Measurements from ENCODE around the gene NKAIN2. TPM values are rescaled to one million over a fixed set of nuclear protein-coding genes. Genes with fewer than 3 reads are reported as not detected.

Gene NKAIN2
- 10 to 100 TPM; 14.1 to 20.8 (median 18.0) TPM for polyA plus RNA-seq (ENCODE audit: insufficient read length in 3 of 3)
- long read RNA-seq, donor 1: 0 reads
- long read RNA-seq, donor 2, partial matches to known transcripts: 7 of 7 reads
- long read RNA-seq, donor 2, other reads (novel, unspliced or antisense): 0 of 7 reads
- long read RNA-seq, donor 3, partial matches to known transcripts: 6 of 6 reads
- long read RNA-seq, donor 3, other reads (novel, unspliced or antisense): 0 of 6 reads
- long read RNA-seq, donor 4, partial matches to known transcripts: 11 of 11 reads
- long read RNA-seq, donor 4, other reads (novel, unspliced or antisense): 0 of 11 reads
- long read RNA-seq, donor 5, partial matches to known transcripts: 9 of 9 reads
- long read RNA-seq, donor 5, other reads (novel, unspliced or antisense): 0 of 9 reads
- long read RNA-seq, donor 6, partial matches to known transcripts: 5 of 5 reads
- long read RNA-seq, donor 6, other reads (novel, unspliced or antisense): 0 of 5 reads
- long read RNA-seq, donor 7, partial matches to known transcripts: 7 of 7 reads
- long read RNA-seq, donor 7, other reads (novel, unspliced or antisense): 0 of 7 reads
- long read RNA-seq, donor 8: 0 reads
- long read RNA-seq, donor 9: 0 reads
- long read RNA-seq, donor 10, partial matches to known transcripts: 7 of 7 reads
- long read RNA-seq, donor 10, other reads (novel, unspliced or antisense): 0 of 7 reads
- long read RNA-seq, donor 11: 0 reads
- long read RNA-seq, donor 12: 0 reads
- long read RNA-seq, donor 13: 0 reads
- long read RNA-seq, donor 14, partial matches to known transcripts: 8 of 8 reads
- long read RNA-seq, donor 14, other reads (novel, unspliced or antisense): 0 of 8 reads
- long read RNA-seq, donor 15: 0 reads
- long read RNA-seq, donor 16, partial matches to known transcripts: 5 of 5 reads
- long read RNA-seq, donor 16, other reads (novel, unspliced or antisense): 0 of 5 reads

GRCh38 chr6:123803504-123804013 is at the start of gene NKAIN2:
TSS of gene NKAIN2 (plus strand) at chr6:123803865.
- no peak for DNase-seq

GRCh38 chr6:123759472-123759871 is 44.2 kb upstream of the NKAIN2 start:
- no peak for DNase-seq

GRCh38 chr6:123763904-123764303 is 39.8 kb upstream of the NKAIN2 start:
- DNase-seq: no peak

GRCh38 chr6:123764722-123765121 is 38.9 kb upstream of the NKAIN2 start:
- DNase-seq: no peak

GRCh38 chr6:123768921-123769320 is 34.7 kb upstream of the NKAIN2 start:
- no peak for DNase-seq

GRCh38 chr6:123769431-123769830 is 34.2 kb upstream of the NKAIN2 start:
- DNase-seq: no peak

- no peak for DNase-seq
These were observed 33.3 kb upstream of the NKAIN2 start for GRCh38 chr6:123770247-123770949.

GRCh38 chr6:123771126-123771525 is 32.5 kb upstream of the NKAIN2 start:
- DNase-seq: no peak

- no peak for DNase-seq
These were observed 26.1 kb upstream of the NKAIN2 start for GRCh38 chr6:123777563-123777962.

- no peak for DNase-seq
These were observed 23.6 kb upstream of the NKAIN2 start for GRCh38 chr6:123780021-123780420.

GRCh38 chr6:123784330-123784729 is 19.3 kb upstream of the NKAIN2 start:
- DNase-seq: no peak

GRCh38 chr6:123785039-123785438 is 18.6 kb upstream of the NKAIN2 start:
- DNase-seq: no peak

- DNase-seq: no peak
These were observed 15.3 kb upstream of the NKAIN2 start for GRCh38 chr6:123788319-123788718.

GRCh38 chr6:123794190-123794589 is 9.5 kb upstream of the NKAIN2 start:
- DNase-seq: no peak

- no peak for DNase-seq
These were observed 8.9 kb upstream of the NKAIN2 start for GRCh38 chr6:123794799-123795198.

- no peak for DNase-seq
These were observed 2.6 kb upstream of the NKAIN2 start for GRCh38 chr6:123801067-123801466.

GRCh38 chr6:123802351-123802696 is 1.3 kb upstream of the NKAIN2 start:
- no peak for DNase-seq

- peak; percentile 86 for DNase-seq
These were observed 765 bp upstream of the NKAIN2 start for GRCh38 chr6:123802697-123803503.

- peak; percentile 50 for DNase-seq
These were observed 535 bp downstream of the NKAIN2 start for GRCh38 chr6:123804014-123804786.
